GM12891 (cell line): ENCODE data around the gene PLCE1.

ENCODE experiments used
- PAX5 ChIP-seq: IDR thresholded peaks from 2 replicates; pipeline ENCODE4 v1.6.1; 2011; ENCODE audit warnings: low read length, moderate library complexity, mild to moderate bottlenecking; ENCODE audit not compliant: insufficient read depth, severe bottlenecking
- POLR2A ChIP-seq: IDR thresholded peaks from 2 replicates; pipeline ENCODE4 v1.6.1; 2011; ENCODE audit warnings: low read depth, low read length, control low read depth
- POLR2AphosphoS5 ChIP-seq: IDR thresholded peaks from 2 replicates; pipeline ENCODE4 v1.6.1; 2011; ENCODE audit warnings: low read depth, low read length, control low read depth
- TAF1 ChIP-seq: IDR thresholded peaks from 2 replicates; pipeline ENCODE4 v1.6.1; 2011; ENCODE audit warnings: low read depth, low read length, control low read depth

DNA sequence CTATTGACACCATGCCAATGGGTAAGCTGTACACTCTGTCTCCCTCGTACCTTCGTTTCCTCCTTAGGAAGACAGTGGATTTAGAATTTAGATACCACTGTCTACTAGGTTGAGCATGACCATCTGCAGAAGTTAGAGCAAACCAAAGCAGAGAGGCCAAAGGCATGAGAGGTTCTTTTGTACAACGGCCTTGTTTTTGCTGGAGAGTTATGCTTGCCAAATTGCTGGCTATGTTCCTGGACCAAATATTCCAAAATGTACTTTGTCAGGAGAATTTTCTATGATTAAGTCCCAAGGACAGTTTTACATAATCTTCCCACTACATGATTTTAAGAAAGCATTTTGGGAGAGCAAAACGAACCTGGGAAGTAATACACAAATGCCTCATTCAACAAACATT lies 47.9 kb upstream of the PLCE1 start:
- TF ChIP-seq PAX5 = no peak
- TF ChIP-seq TAF1 = no peak
- no peak for TF ChIP-seq POLR2A
- no peak for TF ChIP-seq POLR2AphosphoS5
